Measurements from ENCODE around the gene CHDH. TPM values are rescaled to one million over a fixed set of nuclear protein-coding genes. Genes with fewer than 3 reads are reported as not detected.

CHDH gene
- polyA plus RNA-seq, 1 donor: 10.3 TPM

- Histone ChIP-seq H3K9me3 (ENCODE audit: control insufficient read depth, low read depth, low read length) (no peaks in the 10 kb centered on the region), H3K4me1 (ENCODE audit: control insufficient read depth, insufficient read depth, low read length) (peaks cover 43% of the 10 kb centered on the region), H3K36me3 (ENCODE audit: control insufficient read depth, insufficient read depth, low read length) (peaks cover 18% of the 10 kb centered on the region), H3K27ac (ENCODE audit: low read length) (no peak overlapping the region), H3K4me3 (ENCODE audit: low read length) (no peak overlapping the region), H3K27me3 (ENCODE audit: control insufficient read depth, insufficient read depth, low read length) (no peaks in the 10 kb centered on the region)
- WGBS (ENCODE audit: insufficient coverage, low lambda C conversion rate): 100% methylated on average over 1 of the region's 5 CpGs
- no peak for DNase-seq
Observed at GRCh38 chr3:53841296-53841695, 4.9 kb downstream of the CHDH start.

- DNase-seq: no peak
- Histone ChIP-seq H3K36me3 (ENCODE audit: control insufficient read depth, insufficient read depth, low read length) (peaks cover 30% of the 10 kb centered on the region), H3K27ac (ENCODE audit: low read length) (no peak overlapping the region), H3K27me3 (ENCODE audit: control insufficient read depth, insufficient read depth, low read length) (no peaks in the 10 kb centered on the region), H3K4me3 (ENCODE audit: low read length) (no peak overlapping the region), H3K4me1 (ENCODE audit: control insufficient read depth, insufficient read depth, low read length) (peaks cover 13% of the 10 kb centered on the region), H3K9me3 (ENCODE audit: control insufficient read depth, low read depth, low read length) (no peaks in the 10 kb centered on the region)
- no CpG with 5 or more reads among the region's 10 CpGs for WGBS (ENCODE audit: insufficient coverage, low lambda C conversion rate)
Observed at GRCh38 chr3:53837331-53837730, 8.9 kb downstream of the CHDH start.

GRCh38 chr3:53836084-53836872, 9.9 kb downstream of the CHDH start:
- no peaks in the 10 kb centered on the region for H3K27me3 ChIP-seq (ENCODE audit: control insufficient read depth, insufficient read depth, low read length)

GRCh38 chr3:53835257-53835656, 11.0 kb downstream of the CHDH start:
- WGBS (ENCODE audit: insufficient coverage, low lambda C conversion rate): no CpG with 5 or more reads among the region's 1 CpG

More at GRCh38 chr3:53836084-53836872, 9.9 kb downstream of the CHDH start:
- H3K9me3 ChIP-seq (ENCODE audit: control insufficient read depth, low read depth, low read length): no peaks in the 10 kb centered on the region
- no CpG with 5 or more reads among the region's 9 CpGs for WGBS (ENCODE audit: insufficient coverage, low lambda C conversion rate)
- H3K27ac ChIP-seq (ENCODE audit: low read length): no peak overlapping the region
- H3K4me1 ChIP-seq (ENCODE audit: control insufficient read depth, insufficient read depth, low read length): peaks cover 5% of the 10 kb centered on the region
- no peak overlapping the region for H3K4me3 ChIP-seq (ENCODE audit: low read length)
- H3K36me3 ChIP-seq (ENCODE audit: control insufficient read depth, insufficient read depth, low read length): peaks cover 30% of the 10 kb centered on the region
- no peak for DNase-seq

GRCh38 chr3:53834429-53835095, 11.7 kb downstream of the CHDH start:
- DNase-seq: no peak
- H3K4me3 ChIP-seq (ENCODE audit: low read length): no peak overlapping the region
- H3K36me3 ChIP-seq (ENCODE audit: control insufficient read depth, insufficient read depth, low read length): peaks cover 36% of the 10 kb centered on the region
- H3K27me3 ChIP-seq (ENCODE audit: control insufficient read depth, insufficient read depth, low read length): no peaks in the 10 kb centered on the region
- H3K27ac ChIP-seq (ENCODE audit: low read length): no peak overlapping the region
- 100% methylated on average over 2 of the region's 6 CpGs for WGBS (ENCODE audit: insufficient coverage, low lambda C conversion rate)
- H3K9me3 ChIP-seq (ENCODE audit: control insufficient read depth, low read depth, low read length): no peaks in the 10 kb centered on the region
- no peaks in the 10 kb centered on the region for H3K4me1 ChIP-seq (ENCODE audit: control insufficient read depth, insufficient read depth, low read length)

More at GRCh38 chr3:53835257-53835656, 11.0 kb downstream of the CHDH start:
- H3K27ac ChIP-seq (ENCODE audit: low read length): no peak overlapping the region
- H3K27me3 ChIP-seq (ENCODE audit: control insufficient read depth, insufficient read depth, low read length): no peaks in the 10 kb centered on the region
- no peaks in the 10 kb centered on the region for H3K9me3 ChIP-seq (ENCODE audit: control insufficient read depth, low read depth, low read length)
- H3K4me3 ChIP-seq (ENCODE audit: low read length): no peak overlapping the region
- H3K36me3 ChIP-seq (ENCODE audit: control insufficient read depth, insufficient read depth, low read length): peaks cover 34% of the 10 kb centered on the region
- no peaks in the 10 kb centered on the region for H3K4me1 ChIP-seq (ENCODE audit: control insufficient read depth, insufficient read depth, low read length)
- no peak for DNase-seq

GRCh38 chr3:53833700-53834099, 12.5 kb downstream of the CHDH start:
- no peaks in the 10 kb centered on the region for H3K27me3 ChIP-seq (ENCODE audit: control insufficient read depth, insufficient read depth, low read length)
- no peak overlapping the region for H3K27ac ChIP-seq (ENCODE audit: low read length)
- DNase-seq: no peak
- peaks cover 32% of the 10 kb centered on the region for H3K36me3 ChIP-seq (ENCODE audit: control insufficient read depth, insufficient read depth, low read length)
- H3K4me1 ChIP-seq (ENCODE audit: control insufficient read depth, insufficient read depth, low read length): no peaks in the 10 kb centered on the region
- H3K4me3 ChIP-seq (ENCODE audit: low read length): no peak overlapping the region
- H3K9me3 ChIP-seq (ENCODE audit: control insufficient read depth, low read depth, low read length): no peaks in the 10 kb centered on the region
- no CpG with 5 or more reads among the region's 5 CpGs for WGBS (ENCODE audit: insufficient coverage, low lambda C conversion rate)

- Histone ChIP-seq H3K4me1 (ENCODE audit: control insufficient read depth, insufficient read depth, low read length) (no peaks in the 10 kb centered on the region), H3K4me3 (ENCODE audit: low read length) (no peak overlapping the region), H3K36me3 (ENCODE audit: control insufficient read depth, insufficient read depth, low read length) (peaks cover 27% of the 10 kb centered on the region), H3K27me3 (ENCODE audit: control insufficient read depth, insufficient read depth, low read length) (no peaks in the 10 kb centered on the region), H3K27ac (ENCODE audit: low read length) (no peak overlapping the region), H3K9me3 (ENCODE audit: control insufficient read depth, low read depth, low read length) (no peaks in the 10 kb centered on the region)
- DNase-seq: no peak
- no CpG with 5 or more reads among the region's 9 CpGs for WGBS (ENCODE audit: insufficient coverage, low lambda C conversion rate)
Observed at GRCh38 chr3:53833053-53833645, 13.1 kb downstream of the CHDH start.

GRCh38 chr3:53830944-53831343, 15.3 kb downstream of the CHDH start:
- peaks cover 15% of the 10 kb centered on the region for H3K36me3 ChIP-seq (ENCODE audit: control insufficient read depth, insufficient read depth, low read length)
- no peaks in the 10 kb centered on the region for H3K27me3 ChIP-seq (ENCODE audit: control insufficient read depth, insufficient read depth, low read length)
- no CpG with 5 or more reads among the region's 6 CpGs for WGBS (ENCODE audit: insufficient coverage, low lambda C conversion rate)
- no peak overlapping the region for H3K4me3 ChIP-seq (ENCODE audit: low read length)
- no peak for DNase-seq
- no peaks in the 10 kb centered on the region for H3K9me3 ChIP-seq (ENCODE audit: control insufficient read depth, low read depth, low read length)
- H3K4me1 ChIP-seq (ENCODE audit: control insufficient read depth, insufficient read depth, low read length): no peaks in the 10 kb centered on the region
- no peak overlapping the region for H3K27ac ChIP-seq (ENCODE audit: low read length)

GRCh38 chr3:53829605-53830004, 16.6 kb downstream of the CHDH start:
- H3K36me3 ChIP-seq (ENCODE audit: control insufficient read depth, insufficient read depth, low read length): peaks cover 9% of the 10 kb centered on the region
- H3K27ac ChIP-seq (ENCODE audit: low read length): no peak overlapping the region
- no peak for DNase-seq
- H3K4me3 ChIP-seq (ENCODE audit: low read length): no peak overlapping the region
- H3K4me1 ChIP-seq (ENCODE audit: control insufficient read depth, insufficient read depth, low read length): no peaks in the 10 kb centered on the region
- WGBS (ENCODE audit: insufficient coverage, low lambda C conversion rate): 88% methylated on average over 1 of the region's 2 CpGs
- H3K9me3 ChIP-seq (ENCODE audit: control insufficient read depth, low read depth, low read length): no peaks in the 10 kb centered on the region
- no peaks in the 10 kb centered on the region for H3K27me3 ChIP-seq (ENCODE audit: control insufficient read depth, insufficient read depth, low read length)

GRCh38 chr3:53828581-53828980, 17.6 kb downstream of the CHDH start:
- H3K9me3 ChIP-seq (ENCODE audit: control insufficient read depth, low read depth, low read length): peaks cover 3% of the 10 kb centered on the region
- WGBS (ENCODE audit: insufficient coverage, low lambda C conversion rate): no CpG with 5 or more reads among the region's 1 CpG
- H3K27me3 ChIP-seq (ENCODE audit: control insufficient read depth, insufficient read depth, low read length): no peaks in the 10 kb centered on the region
- H3K27ac ChIP-seq (ENCODE audit: low read length): no peak overlapping the region
- no peak overlapping the region for H3K4me3 ChIP-seq (ENCODE audit: low read length)
- no peak for DNase-seq
- peaks cover 6% of the 10 kb centered on the region for H3K36me3 ChIP-seq (ENCODE audit: control insufficient read depth, insufficient read depth, low read length)
- peaks cover 5% of the 10 kb centered on the region for H3K4me1 ChIP-seq (ENCODE audit: control insufficient read depth, insufficient read depth, low read length)

All from large intestine (tissue), 3 donors.